Motor neuron (in vitro differentiated cells): ENCODE measurements around the gene TEX55. TPM values are rescaled to one million over a fixed set of nuclear protein-coding genes. Genes with fewer than 3 reads are reported as not detected.
"Not testable (repeated sequence)": the region's sequence is repeated elsewhere in the genome, so short reads cannot be mapped to it uniquely, and the experiment has no call there.

Experiments
- ATAC-seq, 8 experiments: fragments of 200-7000 bp; cut with Tn5 transposase; replicated peaks in 6 of 8; 2 replicates each; pipeline ENCODE4 v1.8.0; 2021; ENCODE audit warnings: mild to moderate bottlenecking in 8 of 8, moderate library complexity in 8 of 8
- H3K27ac ChIP-seq, 2 donors: fragments of 250-450 bp; sonication (Bioruptor Pico); 2 replicates each; pipeline ENCODE4 v1.9.0; 2021; ENCODE audit warnings: antibody characterized with exemption in 2 of 2, mild to moderate bottlenecking in 2 of 2, moderate library complexity in 1 of 2
- H3K4me1 ChIP-seq, 2 donors: fragments of 250-450 bp; sonication (Bioruptor Pico); replicated peaks in 1 of 2; 2 replicates each; pipeline ENCODE4 v1.6.1; 2021; ENCODE audit warnings: antibody characterized with exemption in 2 of 2, mild to moderate bottlenecking in 2 of 2, moderate library complexity in 1 of 2
- H3K4me3 ChIP-seq, 5 donors: fragments of 250-450 bp; sonication (Bioruptor Pico); 2 replicates each; pipeline ENCODE4 v1.9.0; 2021; ENCODE audit warnings: antibody characterized with exemption in 5 of 5, mild to moderate bottlenecking in 5 of 5, moderate library complexity in 4 of 5
- WGBS, 10 experiments: fragments of 450-650 bp; shearing (Covaris generic); methylation state at CpG; one replicate each; pipeline ENCODE4 v1.0.0; 2022; 5-methylcytosine and 5-hydroxymethylcytosine counted together
- in situ Hi-C, 9 experiments: fragments of 400-800 bp; cut with MboI; loops; one replicate each; pipeline ENCODE4 v1.15.0; 2021; ENCODE audit warnings: low sequenced_read_pairs in 9 of 9, low pct_unique_long_range_greater_than_20kb in 2 of 9; ENCODE audit not compliant: unreplicated experiment in 9 of 9
- total RNA-seq, 8 experiments: library from RNA; unstranded; fragments of 300-600 nt; gene quantifications; 2 replicates each; pipeline versions ENCODE4 v1.2.3 to v1.2.4, GENCODE V29; 2022

Gene TEX55
- total RNA-seq = under 1 TPM in 5 of 8 experiments, not detected in 3; 0.20 to 0.66 (median 0.46) TPM

- Histone ChIP-seq H3K27ac (no peak within 1 kb of the TSS), H3K4me1 (no peaks in the 10 kb centered on the region), H3K4me3 (no peak within 1 kb of the TSS)
- 0 to 90% (median 60%) methylated on average over 1 to 6 of the region's 23 CpGs; no CpG with 5 or more reads in 4 of the 10 experiments for WGBS, 10 experiments
- peak in 3 of 8 experiments; percentile 96 to 99 (median 98) for ATAC-seq
- in situ Hi-C loops = loop anchor here in 1 of 9 experiments (25.0 kb wide), 1 partner anchor 542 kb away; the partner anchor contains the start of gene COX17
These were observed at the start of gene TEX55 for GRCh38 chr3:119145500-119146167. Gene TEX55, plus strand, starts transcription at chr3:119146165. Its CDS starts 25 bp downstream, at chr3:119146190.

GRCh38 chr3:119098003-119098402 lies 48.0 kb upstream of the TEX55 start:
- Histone ChIP-seq H3K27ac (no peak overlapping the region), H3K4me1 (no peaks in the 10 kb centered on the region), H3K4me3 (no peak overlapping the region)
- 68 to 100% (median 88%) methylated on average over 1 to 3 of the region's 3 CpGs; no CpG with 5 or more reads in 3 of the 10 experiments for WGBS, 10 experiments
- in situ Hi-C loops = loop anchor here in 4 of 9 experiments (10.0 to 25.0 kb wide), 2 partner anchors 211 to 213 kb away; no protein-coding TSS in a partner anchor
- ATAC-seq = no peak

GRCh38 chr3:119098619-119099222 lies 47.2 kb upstream of the TEX55 start:
- in situ Hi-C loops = loop anchor here in 4 of 9 experiments (10.0 to 25.0 kb wide), 2 partner anchors 211 to 214 kb away; no protein-coding TSS in a partner anchor

GRCh38 chr3:119099785-119100184 lies 46.2 kb upstream of the TEX55 start:
- ATAC-seq = no peak
- Histone ChIP-seq H3K4me1 (no peaks in the 10 kb centered on the region), H3K4me3 (no peak overlapping the region), H3K27ac (no peak overlapping the region)
- 10 to 86% (median 75%) methylated on average over 1 to 2 of the region's 2 CpGs; no CpG with 5 or more reads in 1 of the 10 experiments for WGBS, 10 experiments
- in situ Hi-C loops = loop anchor here in 7 of 9 experiments (10.0 to 25.0 kb wide), 2 partner anchors 212 to 215 kb away; no protein-coding TSS in a partner anchor

More at GRCh38 chr3:119098619-119099222, 47.2 kb upstream of the TEX55 start:
- H3K27ac ChIP-seq = no peak overlapping the region
- peak in 3 of 8 experiments; percentile 22 to 52 (median 36) for ATAC-seq
- WGBS, 10 experiments = 4 to 50% (median 31%) methylated on average over 2 to 3 of the region's 3 CpGs
- no peak overlapping the region for H3K4me3 ChIP-seq
- H3K4me1 ChIP-seq = no peaks in the 10 kb centered on the region

- no peak for ATAC-seq
- 46 to 96% (median 76%) methylated on average over 2 to 4 of the region's 4 CpGs for WGBS, 10 experiments
- H3K4me3 ChIP-seq = no peak overlapping the region
- in situ Hi-C loops = loop anchor here in 3 of 9 experiments (10.0 kb wide), 1 partner anchor 219 kb away; no protein-coding TSS in a partner anchor
- H3K27ac ChIP-seq = no peak overlapping the region
- no peaks in the 10 kb centered on the region for H3K4me1 ChIP-seq
These were observed 41.9 kb upstream of the TEX55 start for GRCh38 chr3:119104031-119104430.

- H3K27ac ChIP-seq, H3K4me1 ChIP-seq, H3K4me3 ChIP-seq, ATAC-seq, in situ Hi-C loops: not testable (repeated sequence)
- 0 to 100% (median 45%) methylated on average over 1 to 3 of the region's 3 CpGs; no CpG with 5 or more reads in 4 of the 10 experiments for WGBS, 10 experiments
These were observed 27.6 kb upstream of the TEX55 start for GRCh38 chr3:119118330-119118729.

- no peak for ATAC-seq
- Histone ChIP-seq H3K4me1 (no peaks in the 10 kb centered on the region), H3K4me3 (no peak overlapping the region), H3K27ac (no peak overlapping the region)
- 0 to 100% (median 85%) methylated on average over 1 to 2 of the region's 2 CpGs; no CpG with 5 or more reads in 2 of the 10 experiments for WGBS, 10 experiments
- in situ Hi-C loops = no loop called here
These were observed 25.5 kb upstream of the TEX55 start for GRCh38 chr3:119120480-119120879.

- WGBS, 10 experiments = 0 to 100% (median 38%) methylated on average over 1 to 2 of the region's 3 CpGs; no CpG with 5 or more reads in 4 of the 10 experiments
- H3K4me3 ChIP-seq = no peak overlapping the region
- H3K4me1 ChIP-seq = no peaks in the 10 kb centered on the region
- H3K27ac ChIP-seq = no peak overlapping the region
- in situ Hi-C loops = no loop called here
- ATAC-seq = no peak
These were observed 23.6 kb upstream of the TEX55 start for GRCh38 chr3:119122350-119122749.

GRCh38 chr3:119125342-119125741 lies 20.6 kb upstream of the TEX55 start:
- in situ Hi-C loops = loop anchor here in 1 of 9 experiments (25.0 kb wide), 1 partner anchor 562 kb away; the partner anchor contains the start of gene COX17
- WGBS, 10 experiments = 20 to 100% (median 80%) methylated on average over 1 to 8 of the region's 10 CpGs; no CpG with 5 or more reads in 3 of the 10 experiments
- no peaks in the 10 kb centered on the region for H3K4me1 ChIP-seq
- ATAC-seq = peak in 2 of 8 experiments; percentile 71 to 78
- H3K4me3 ChIP-seq = no peak overlapping the region
- H3K27ac ChIP-seq = no peak overlapping the region

GRCh38 chr3:119125742-119126504 lies 20.0 kb upstream of the TEX55 start:
- in situ Hi-C loops = loop anchor here in 1 of 9 experiments (25.0 kb wide), 1 partner anchor 561 kb away; the partner anchor contains the start of gene COX17
- Histone ChIP-seq H3K4me3 (no peak overlapping the region), H3K27ac (no peak overlapping the region), H3K4me1 (no peaks in the 10 kb centered on the region)
- 27 to 79% (median 69%) methylated on average over 2 to 10 of the region's 17 CpGs; no CpG with 5 or more reads in 5 of the 10 experiments for WGBS, 10 experiments
- peak in 2 of 8 experiments; percentile 70 to 81 for ATAC-seq

GRCh38 chr3:119130291-119130690 lies 15.7 kb upstream of the TEX55 start:
- not testable (repeated sequence) for ATAC-seq, H3K4me3 ChIP-seq, H3K27ac ChIP-seq, H3K4me1 ChIP-seq
- 24 to 83% (median 75%) methylated on average over 1 to 2 of the region's 7 CpGs; no CpG with 5 or more reads in 7 of the 10 experiments for WGBS, 10 experiments
- in situ Hi-C loops = loop anchor here in 1 of 9 experiments (25.0 kb wide), 1 partner anchor 557 kb away; the partner anchor contains the start of gene COX17

- ATAC-seq, H3K4me3 ChIP-seq, H3K27ac ChIP-seq, H3K4me1 ChIP-seq: not testable (repeated sequence)
- in situ Hi-C loops = loop anchor here in 1 of 9 experiments (25.0 kb wide), 1 partner anchor 555 kb away; the partner anchor contains the start of gene COX17
- 60 to 100% (median 90%) methylated on average over 1 to 4 of the region's 4 CpGs; no CpG with 5 or more reads in 2 of the 10 experiments for WGBS, 10 experiments
These were observed 13.7 kb upstream of the TEX55 start for GRCh38 chr3:119132291-119132690.
